Adrenal gland (tissue), 12 donors: ENCODE results near the gene DISP1. TPM values are rescaled to one million over a fixed set of nuclear protein-coding genes. Genes with fewer than 3 reads are reported as not detected.
A peak's percentile ranks its signal among the peaks of the same experiment; 100 is the strongest.

Experiments
- DNase-seq, 7 donors: peaks; one replicate each; pipeline ENCODE4 v3.0.0-alpha.2; 2019 to 2020
- H3K27ac ChIP-seq, 5 donors: fragments of 200-600 bp; sonication (generic) in 4 of 5; 1 replicate in 3 of 5; 2 replicates in 2 of 5; pipeline versions ENCODE4 v1.5.1 to v1.8.0; 2016 to 2020; ENCODE audit warnings: mild to moderate bottlenecking in 1 of 5
- H3K27me3 ChIP-seq: fragments of 200-600 bp; 2 replicates; pipeline ENCODE4 v1.8.0; 2021
- H3K36me3 ChIP-seq, 2 donors: fragments of 200-600 bp; replicated peaks in 1 of 2; 1 replicate in 1 of 2; 2 replicates in 1 of 2; pipeline versions ENCODE4 v1.5.1 to v1.8.0; 2018 to 2022
- H3K4me1 ChIP-seq, 2 donors: fragments of 200-600 bp; replicated peaks in 1 of 2; 1 replicate in 1 of 2; 2 replicates in 1 of 2; pipeline versions ENCODE4 v1.5.1 to v1.8.0; 2018 to 2021
- H3K4me3 ChIP-seq, 4 donors: fragments of 200-600 bp; sonication (generic) in 3 of 4; one replicate each; pipeline ENCODE4 v1.5.1; 2016 to 2018
- H3K9me3 ChIP-seq, 3 donors: fragments of 200-600 bp; sonication (generic) in 1 of 3; replicated peaks in 1 of 3; 1 replicate in 2 of 3; 2 replicates in 1 of 3; pipeline versions ENCODE4 v1.5.1 to v1.8.0; 2016 to 2021
- POLR2A ChIP-seq, 2 donors: fragments of 450-650 bp; IDR thresholded peaks; one replicate each; pipeline ENCODE4 v1.6.1; 2017; ENCODE audit warnings: antibody characterized with exemption in 2 of 2, mild to moderate bottlenecking in 2 of 2, moderate library complexity in 1 of 2
- WGBS, 4 donors: extraction: QIAGEN DNeasy Blood & Tissue Kit in 2 of 4; methylation state at CpG; one replicate each; pipeline versions ENCODE4 v1.1.5 to v1.1.7; 2013 to 2017; 5-methylcytosine and 5-hydroxymethylcytosine counted together
- intact Hi-C, 2 donors: fragments of 100-400 bp; cut with DNase I; formaldehyde crosslinking; loops; one replicate each; pipeline versions ENCODE4 v1.14.1 to v1.15.0; 2022 to 2023
- polyA plus RNA-seq, 3 donors: library from polyadenylated mRNA; stranded (reverse); fragments of 200-250 nt in 2 of 3; fragments of 350-450 nt in 1 of 3; fragmentation: Illumina TruSeq in 1 of 3; extraction: RNeasy Lipid Tissue Mini Kit (QIAGEN cat#74804) in 1 of 3; gene quantifications; one replicate each; pipeline ENCODE4 v1.2.3, GENCODE V29; 2013 to 2014
- total RNA-seq, 9 donors: library from RNA; depleted of rRNA in 4 of 9; stranded (reverse); fragments of >200 nt in 4 of 9; fragments of 120-200 nt in 1 of 9; fragmentation: NEBNext Ultra II Directional in 1 of 9; extraction: Animal tissue kit (Norgen Biotek cat#: 25700) in 1 of 9; gene quantifications; one replicate each; pipeline versions ENCODE4 v1.1.0 to v1.2.4, GENCODE V29; 2013 to 2023
- TF ChIP-seq, protein P1 (sequence below), 6 experiments: fragments of 450-650 bp in 4 of 6; fragments of 200-600 bp in 2 of 6; sonication (generic) in 1 of 6; IDR thresholded peaks; 1 replicate in 5 of 6; 2 replicates in 1 of 6; pipeline versions ENCODE4 v1.5.1 to v1.8.0; 2016 to 2021; ENCODE audit warnings: antibody characterized with exemption in 6 of 6, mild to moderate bottlenecking in 2 of 6, moderate library complexity in 1 of 6
- donor health status: healthy with polysubstance abuse.
- donor health status: Bipolar disorder and iron deficiency.
- donor health status: DM: yes; HTN: yes; CAD: no.
- donor health status: DM: no; HTN: no; CAD: no.
- donor health status: DM: no; HTN: no; CAD: no.
- donor health status: DM: yes; HTN: yes; CAD: no.

Gene DISP1
- total and polyA plus RNA-seq, 12 donors: 6.8 to 25.4 (median 16.0) TPM

DNA sequence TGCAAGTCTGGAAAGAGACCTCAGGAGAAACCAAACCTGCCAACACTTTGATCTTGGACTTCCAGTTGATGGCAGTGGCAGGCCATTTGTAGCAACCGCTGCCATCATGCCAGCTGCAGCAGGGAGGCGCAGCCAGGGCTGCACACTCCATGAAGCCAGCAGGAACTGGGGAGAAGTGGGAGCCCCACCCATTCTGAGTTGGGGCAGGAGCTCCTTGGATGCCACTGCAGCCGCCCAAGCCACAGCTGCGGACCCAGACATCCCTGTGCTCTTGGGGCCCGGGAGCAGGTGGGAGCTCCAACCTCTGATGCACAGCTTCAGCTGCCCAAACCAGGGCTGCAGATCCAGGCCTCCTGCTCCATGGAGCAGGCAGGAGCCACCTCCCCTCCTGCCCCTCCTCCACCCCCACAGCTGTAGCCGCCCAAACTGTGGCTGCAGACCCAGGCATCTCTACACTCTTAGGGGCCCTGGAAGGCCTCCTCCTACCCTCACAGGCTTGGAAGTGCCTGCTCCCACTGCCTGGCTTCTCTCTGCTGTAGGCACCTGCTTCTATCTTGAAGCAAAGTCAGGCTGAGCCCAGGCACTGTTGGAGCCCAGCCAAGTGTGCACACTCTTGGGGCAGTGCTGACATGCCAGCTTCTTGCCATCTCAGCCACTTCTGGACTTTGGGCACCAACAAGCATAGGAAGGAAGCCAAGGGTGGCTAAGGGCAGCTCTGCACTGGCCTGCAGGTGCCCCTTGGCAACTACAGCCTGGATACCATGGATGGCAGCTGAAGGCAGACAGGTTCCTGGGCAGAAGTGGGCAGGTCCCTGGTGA is 20.0 kb upstream of the DISP1 start:
- H3K27ac ChIP-seq: no peak overlapping the region
- H3K4me1 ChIP-seq: peaks cover 0 to 5% of the 10 kb centered on the region in 2 donors
- 77 to 100% (median 86%) methylated on average over 2 to 6 of the region's 6 CpGs for WGBS, 4 donors
- no peak for DNase-seq
- H3K27me3 ChIP-seq: no peaks in the 10 kb centered on the region
- no peaks in the 10 kb centered on the region for H3K9me3 ChIP-seq
- intact Hi-C loops: loop anchor here in 1 of 2 donors (5.0 kb wide), 1 partner anchor 287 kb away; no protein-coding TSS in a partner anchor
- no peaks in the 10 kb centered on the region for H3K36me3 ChIP-seq
- TF ChIP-seq POLR2A (IDR thresholded peaks at IDR 0.05): no peak
- TF ChIP-seq, protein P1, sequence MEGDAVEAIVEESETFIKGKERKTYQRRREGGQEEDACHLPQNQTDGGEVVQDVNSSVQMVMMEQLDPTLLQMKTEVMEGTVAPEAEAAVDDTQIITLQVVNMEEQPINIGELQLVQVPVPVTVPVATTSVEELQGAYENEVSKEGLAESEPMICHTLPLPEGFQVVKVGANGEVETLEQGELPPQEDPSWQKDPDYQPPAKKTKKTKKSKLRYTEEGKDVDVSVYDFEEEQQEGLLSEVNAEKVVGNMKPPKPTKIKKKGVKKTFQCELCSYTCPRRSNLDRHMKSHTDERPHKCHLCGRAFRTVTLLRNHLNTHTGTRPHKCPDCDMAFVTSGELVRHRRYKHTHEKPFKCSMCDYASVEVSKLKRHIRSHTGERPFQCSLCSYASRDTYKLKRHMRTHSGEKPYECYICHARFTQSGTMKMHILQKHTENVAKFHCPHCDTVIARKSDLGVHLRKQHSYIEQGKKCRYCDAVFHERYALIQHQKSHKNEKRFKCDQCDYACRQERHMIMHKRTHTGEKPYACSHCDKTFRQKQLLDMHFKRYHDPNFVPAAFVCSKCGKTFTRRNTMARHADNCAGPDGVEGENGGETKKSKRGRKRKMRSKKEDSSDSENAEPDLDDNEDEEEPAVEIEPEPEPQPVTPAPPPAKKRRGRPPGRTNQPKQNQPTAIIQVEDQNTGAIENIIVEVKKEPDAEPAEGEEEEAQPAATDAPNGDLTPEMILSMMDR (IDR thresholded peaks at IDR 0.05): peak in 1 of 6 experiments; percentile 16
- no peak overlapping the region for H3K4me3 ChIP-seq

DNA sequence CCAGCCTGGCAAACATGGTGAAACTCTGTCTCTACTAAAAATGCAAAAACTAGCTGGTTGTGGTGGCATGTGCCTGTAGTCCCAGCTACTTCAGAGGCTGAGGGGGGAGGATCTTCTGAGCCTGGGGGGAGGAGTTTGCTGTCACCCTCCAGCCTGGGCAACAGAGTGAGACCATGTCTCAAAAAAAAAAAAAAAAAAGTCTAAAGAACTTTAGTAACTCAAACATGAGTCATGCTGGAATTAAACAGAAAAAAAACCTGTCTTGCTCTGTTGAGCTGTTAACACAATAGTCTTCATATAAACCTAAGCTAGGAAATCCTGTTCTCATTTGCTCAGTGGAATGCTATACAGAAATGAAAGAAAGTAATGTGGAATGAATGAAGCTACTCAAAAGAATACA is 16.7 kb upstream of the DISP1 start:
- intact Hi-C loops: no loop called here
- no peak for DNase-seq
- Histone ChIP-seq H3K9me3 (no peaks in the 10 kb centered on the region), H3K27me3 (no peaks in the 10 kb centered on the region), H3K27ac (no peak overlapping the region), H3K4me1 (no peaks in the 10 kb centered on the region), H3K4me3 (no peak overlapping the region), H3K36me3 (no peaks in the 10 kb centered on the region)
- TF ChIP-seq, protein P1 (IDR thresholded peaks at IDR 0.05): no peak
- no peak for TF ChIP-seq POLR2A (IDR thresholded peaks at IDR 0.05)

DNA sequence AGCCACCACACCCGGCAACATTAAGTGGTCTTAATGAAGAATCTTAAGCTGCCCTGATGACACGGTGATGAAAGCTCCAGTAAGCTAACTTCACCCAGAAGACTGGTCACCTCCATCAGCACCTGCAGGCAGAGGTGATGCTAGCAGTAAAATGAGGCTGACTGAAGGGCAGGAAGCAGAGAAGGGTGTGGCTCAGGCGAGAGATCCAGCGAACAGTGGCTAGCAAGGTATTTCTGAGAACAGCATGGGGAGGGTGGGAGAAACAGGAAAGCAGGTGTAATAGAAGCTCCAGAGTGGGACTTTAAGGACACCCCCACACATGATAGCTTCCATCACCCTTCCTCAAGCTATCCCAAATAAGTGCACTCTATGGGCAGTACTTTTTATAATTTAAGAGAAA is 15.9 kb upstream of the DISP1 start:
- intact Hi-C loops: no loop called here

DNA sequence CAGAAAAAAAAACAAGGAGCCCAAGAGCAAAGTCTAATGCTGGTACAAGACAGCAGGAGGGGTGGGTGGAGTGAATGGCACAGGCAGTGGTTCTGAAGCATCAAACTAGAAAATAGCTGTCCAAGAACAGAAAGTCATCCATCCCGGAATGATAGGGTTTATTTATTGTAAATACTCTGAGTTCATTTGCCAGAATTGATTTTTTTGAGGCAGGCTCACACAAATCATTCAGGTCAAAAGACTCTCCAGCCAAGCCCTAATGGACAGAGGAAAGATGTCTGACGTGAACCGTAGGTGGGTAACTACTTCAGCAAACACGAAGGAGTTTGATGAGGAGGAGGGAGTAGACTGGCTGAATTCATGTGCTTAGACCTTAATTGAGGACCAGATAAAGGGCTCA is 13.8 kb upstream of the DISP1 start:
- DNase-seq: no peak
- intact Hi-C loops: no loop called here
- H3K27me3 ChIP-seq: no peaks in the 10 kb centered on the region
- no peaks in the 10 kb centered on the region for H3K4me1 ChIP-seq
- WGBS, 4 donors: 85 to 94% (median 89%) methylated on average over 4 of the region's 4 CpGs
- H3K9me3 ChIP-seq: no peaks in the 10 kb centered on the region
- H3K4me3 ChIP-seq: no peak overlapping the region
- H3K27ac ChIP-seq: no peak overlapping the region
- H3K36me3 ChIP-seq: no peaks in the 10 kb centered on the region
- TF ChIP-seq, protein P1 (IDR thresholded peaks at IDR 0.05): no peak
- no peak for TF ChIP-seq POLR2A (IDR thresholded peaks at IDR 0.05)

More for the DNA sequence above, 15.9 kb upstream of the DISP1 start:
- H3K36me3 ChIP-seq: no peaks in the 10 kb centered on the region
- no peak for DNase-seq
- no peak for TF ChIP-seq POLR2A (IDR thresholded peaks at IDR 0.05)
- TF ChIP-seq, protein P1 (IDR thresholded peaks at IDR 0.05): no peak
- no peak overlapping the region for H3K4me3 ChIP-seq
- H3K9me3 ChIP-seq: no peaks in the 10 kb centered on the region
- 77 to 92% (median 80%) methylated on average over 4 of the region's 4 CpGs for WGBS, 4 donors
- no peaks in the 10 kb centered on the region for H3K4me1 ChIP-seq
- no peaks in the 10 kb centered on the region for H3K27me3 ChIP-seq
- H3K27ac ChIP-seq: no peak overlapping the region
